Activated CD4-positive, alpha-beta memory T cell treated with anti-CD3 and anti-CD28 coated beads for 36 hours (primary cell): Measurements from ENCODE around the gene SLC4A1AP. TPM values are rescaled to one million over a fixed set of nuclear protein-coding genes. Genes with fewer than 3 reads are reported as not detected.

Source experiments
- CTCF ChIA-PET: fragments of 350-600 bp; sonication (Branson Sonifier 250); formaldehyde crosslinking; loops from one replicate; lab custom pipeline; 2021; ENCODE audit warnings: antibody characterized with exemption, inconsistent platforms; lab: Charles Lee
- POLR2A ChIA-PET: fragments of 350-600 bp; sonication (Branson Sonifier 250); formaldehyde crosslinking; loops from one replicate; lab custom pipeline; 2021; ENCODE audit warnings: antibody characterized with exemption; lab: Charles Lee
- DNase-seq: peaks from one replicate; pipeline ENCODE4 v3.0.0-alpha.2; 2020
- H3K27ac Mint-ChIP-seq: one replicate; pipeline ENCODE4 v1.8.0; 2021; ENCODE audit warnings: mixed read lengths
- H3K27me3 Mint-ChIP-seq: one replicate; pipeline ENCODE4 v1.8.0; 2021; ENCODE audit warnings: mixed read lengths
- H3K36me3 Mint-ChIP-seq: one replicate; pipeline ENCODE4 v1.8.0; 2021; ENCODE audit warnings: mixed read lengths
- H3K4me1 Mint-ChIP-seq: one replicate; pipeline ENCODE4 v1.8.0; 2021; ENCODE audit warnings: low read depth, mixed read lengths
- H3K4me3 Mint-ChIP-seq: one replicate; pipeline ENCODE4 v1.8.0; 2021; ENCODE audit warnings: mild to moderate bottlenecking, mixed read lengths
- H3K9me3 Mint-ChIP-seq: one replicate; pipeline ENCODE4 v1.8.0; 2021; ENCODE audit warnings: mixed read lengths
- intact Hi-C: fragments of 100-400 bp; cut with micrococcal nuclease; formaldehyde crosslinking; loops from one replicate; pipeline ENCODE4 v1.15.1; 2023
- total RNA-seq, 2 experiments: library from RNA; stranded (reverse); gene quantifications; one replicate each; pipeline ENCODE4 v1.2.3, GENCODE V29; 2021

Gene SLC4A1AP
- total RNA-seq, 2 experiments from 2014 or later = 26.5 TPM

GRCh38 chr2:27703638-27704341 lies 40.1 kb downstream of the SLC4A1AP start:
- H3K9me3 Mint-ChIP-seq = no peaks in the 10 kb centered on the region
- H3K4me1 Mint-ChIP-seq = peaks cover 26% of the 10 kb centered on the region
- H3K27me3 Mint-ChIP-seq = no peaks in the 10 kb centered on the region
- peak overlapping the region; percentile 10 for H3K27ac Mint-ChIP-seq
- no peak overlapping the region for H3K4me3 Mint-ChIP-seq
- no peaks in the 10 kb centered on the region for H3K36me3 Mint-ChIP-seq
- intact Hi-C loops = loop anchor here (5.0 to 10.0 kb wide), 5 partner anchors 49 to 749 kb away; partner anchors contain the start of gene FOSL2
- ChIA-PET POLR2A (interaction anchor here (1.2 kb wide), 1 partner anchor 13 kb away, joined by 4 read pairs; no protein-coding TSS in a partner anchor), CTCF (interaction anchor here (0.6 to 5.2 kb wide), 40 partner anchors 10 to 1313 kb away, joined by 3 to 43 read pairs (median 3); no protein-coding TSS in a partner anchor)
- DNase-seq = peak; percentile 92

DNA sequence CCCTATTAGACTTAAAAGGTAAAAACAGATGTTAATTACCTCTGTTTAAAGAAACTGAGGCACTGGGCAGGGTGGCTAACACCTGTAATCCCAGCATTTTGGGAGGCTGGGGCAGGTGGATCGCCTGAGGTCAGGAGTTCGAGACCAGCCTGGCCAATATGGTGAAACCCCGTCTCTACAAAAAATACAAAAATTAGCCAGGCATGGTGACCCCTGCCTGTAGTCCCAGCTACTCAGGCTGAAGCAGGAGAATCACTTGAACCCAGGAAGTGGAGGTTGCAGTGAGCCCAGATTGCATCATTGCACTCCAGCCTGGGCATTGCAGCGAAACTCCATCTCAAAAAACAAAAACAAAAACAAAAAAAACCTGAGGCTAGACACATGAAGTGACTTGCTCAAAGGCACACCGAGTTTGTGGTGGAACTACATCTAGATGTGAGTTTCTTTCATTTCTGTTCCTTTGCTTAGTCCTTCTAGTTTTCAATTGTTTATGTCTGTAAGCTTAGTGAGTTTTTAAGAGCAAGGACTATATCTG lies 40.7 kb downstream of the SLC4A1AP start:
- CTCF ChIA-PET = interaction anchor here (0.6 to 5.2 kb wide), 31 partner anchors 9 to 750 kb away, joined by 3 to 43 read pairs (median 4); no protein-coding TSS in a partner anchor
- Mint-ChIP-seq H3K4me3 (no peak overlapping the region), H3K36me3 (no peaks in the 10 kb centered on the region), H3K9me3 (no peaks in the 10 kb centered on the region), H3K27me3 (no peaks in the 10 kb centered on the region), H3K4me1 (peaks cover 26% of the 10 kb centered on the region), H3K27ac (no peak overlapping the region)
- POLR2A ChIA-PET = interaction anchor here (1.2 kb wide), 1 partner anchor 13 kb away, joined by 4 read pairs; no protein-coding TSS in a partner anchor
- DNase-seq = no peak
- intact Hi-C loops = loop anchor here (5.0 to 10.0 kb wide), 5 partner anchors 48 to 748 kb away; partner anchors contain the start of gene FOSL2

DNA sequence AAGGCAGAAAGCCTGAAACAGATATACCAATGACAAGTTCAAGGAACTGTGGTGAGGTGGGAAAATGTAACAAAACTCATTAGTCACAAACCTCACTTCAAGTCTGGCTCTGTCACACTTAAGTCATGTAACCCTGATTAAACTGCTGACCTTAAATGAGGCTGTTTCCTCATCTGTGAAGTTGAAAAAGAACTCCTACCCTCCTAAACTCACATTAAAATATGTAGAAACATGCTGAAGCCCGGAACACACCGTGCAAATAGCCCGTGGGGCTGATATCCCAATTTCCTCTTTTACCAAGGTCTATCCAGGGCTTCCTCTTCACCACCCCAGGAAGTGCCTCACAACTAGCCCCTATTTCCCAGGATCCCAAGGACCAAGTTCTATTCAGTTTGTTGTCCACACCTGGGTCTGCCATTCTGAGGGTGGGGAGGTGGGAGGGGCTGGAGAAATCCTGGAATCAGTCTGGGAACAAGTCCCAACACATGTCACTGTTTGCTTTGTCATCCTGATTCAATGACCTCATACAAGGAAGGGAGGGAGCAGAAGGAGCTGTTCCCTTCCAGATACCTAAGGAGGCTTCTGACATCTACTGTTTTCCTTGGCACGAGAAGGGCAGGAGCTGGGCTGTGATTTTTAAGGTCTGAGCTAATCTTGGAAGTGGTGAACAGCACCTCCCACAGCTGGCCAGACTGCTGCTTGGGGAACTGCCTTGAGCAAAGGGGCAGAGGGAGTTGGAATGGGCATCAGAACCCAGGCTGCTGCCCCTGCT lies 42.3 kb downstream of the SLC4A1AP start:
- Mint-ChIP-seq H3K4me3 (no peak overlapping the region), H3K36me3 (no peaks in the 10 kb centered on the region), H3K27me3 (no peaks in the 10 kb centered on the region), H3K9me3 (no peaks in the 10 kb centered on the region), H3K4me1 (peaks cover 28% of the 10 kb centered on the region), H3K27ac (peak overlapping the region; percentile 83)
- CTCF ChIA-PET = interaction anchor here (0.6 to 5.2 kb wide), 6 partner anchors 14 to 749 kb away, joined by 3 to 43 read pairs (median 4); no protein-coding TSS in a partner anchor
- no peak for DNase-seq
- intact Hi-C loops = loop anchor here (10.0 kb wide), 3 partner anchors 259 to 689 kb away; partner anchors contain the start of gene FOSL2
- POLR2A ChIA-PET = interaction anchor here (1.8 kb wide), 1 partner anchor 24 kb away, joined by 8 read pairs; no protein-coding TSS in a partner anchor

- Mint-ChIP-seq H3K27ac (no peak overlapping the region), H3K4me3 (no peak overlapping the region), H3K4me1 (peaks cover 40% of the 10 kb centered on the region), H3K9me3 (no peaks in the 10 kb centered on the region), H3K36me3 (no peaks in the 10 kb centered on the region), H3K27me3 (no peaks in the 10 kb centered on the region)
- ChIA-PET CTCF (interaction anchor here (5.2 kb wide), 1 partner anchor 16 kb away, joined by 43 read pairs; no protein-coding TSS in a partner anchor), POLR2A (interaction anchor here (1.8 kb wide), 1 partner anchor 25 kb away, joined by 8 read pairs; no protein-coding TSS in a partner anchor)
- intact Hi-C loops = loop anchor here (10.0 kb wide), 3 partner anchors 257 to 687 kb away; partner anchors contain the start of gene FOSL2
- DNase-seq = no peak
Observed at GRCh38 chr2:27707462-27708256, 44.0 kb downstream of the SLC4A1AP start.

- Mint-ChIP-seq H3K9me3 (no peaks in the 10 kb centered on the region), H3K4me3 (no peak overlapping the region), H3K27me3 (no peaks in the 10 kb centered on the region), H3K4me1 (peaks cover 40% of the 10 kb centered on the region), H3K27ac (no peak overlapping the region), H3K36me3 (no peaks in the 10 kb centered on the region)
- DNase-seq = no peak
- ChIA-PET POLR2A (no interaction called here), CTCF (interaction anchor here (5.2 kb wide), 1 partner anchor 16 kb away, joined by 43 read pairs; no protein-coding TSS in a partner anchor)
- intact Hi-C loops = loop anchor here (10.0 kb wide), 3 partner anchors 257 to 687 kb away; partner anchors contain the start of gene FOSL2
Observed at GRCh38 chr2:27708257-27708654, 44.6 kb downstream of the SLC4A1AP start.

- CTCF ChIA-PET = no interaction called here
- Mint-ChIP-seq H3K27me3 (no peaks in the 10 kb centered on the region), H3K27ac (no peak overlapping the region), H3K9me3 (no peaks in the 10 kb centered on the region), H3K36me3 (no peaks in the 10 kb centered on the region), H3K4me1 (peaks cover 37% of the 10 kb centered on the region), H3K4me3 (no peak overlapping the region)
- intact Hi-C loops = loop anchor here (10.0 kb wide), 3 partner anchors 256 to 686 kb away; partner anchors contain the start of gene FOSL2
- POLR2A ChIA-PET = no interaction called here
- DNase-seq = no peak
Observed at GRCh38 chr2:27708666-27709065, 45.0 kb downstream of the SLC4A1AP start.

DNA sequence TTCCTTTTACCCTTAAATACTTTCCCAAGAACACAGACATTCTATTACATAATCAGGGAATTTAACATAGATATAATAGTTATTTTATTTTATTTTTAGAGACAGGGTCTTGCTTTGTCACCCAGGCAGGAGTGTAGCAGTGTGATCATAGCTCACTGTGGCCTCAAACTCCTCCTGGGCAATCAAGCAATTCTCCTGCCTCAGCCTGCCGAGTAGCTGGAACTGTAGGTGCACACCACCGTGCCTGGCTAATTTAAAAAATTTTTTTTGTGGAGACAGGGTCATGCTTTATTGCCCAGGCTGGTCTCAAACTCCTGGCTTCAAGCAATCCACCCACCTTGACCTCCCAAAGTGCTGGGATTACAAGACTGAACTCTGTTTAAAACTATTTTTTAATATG lies 45.6 kb downstream of the SLC4A1AP start:
- POLR2A ChIA-PET = no interaction called here
- H3K36me3 Mint-ChIP-seq = no peaks in the 10 kb centered on the region
- H3K4me1 Mint-ChIP-seq = peaks cover 33% of the 10 kb centered on the region
- CTCF ChIA-PET = no interaction called here
- H3K27ac Mint-ChIP-seq = no peak overlapping the region
- no peak for DNase-seq
- no peaks in the 10 kb centered on the region for H3K9me3 Mint-ChIP-seq
- no peaks in the 10 kb centered on the region for H3K27me3 Mint-ChIP-seq
- intact Hi-C loops = loop anchor here (10.0 kb wide), 3 partner anchors 255 to 685 kb away; partner anchors contain the start of gene FOSL2
- no peak overlapping the region for H3K4me3 Mint-ChIP-seq

GRCh38 chr2:27709960-27710575 lies 46.4 kb downstream of the SLC4A1AP start:
- intact Hi-C loops = loop anchor here (10.0 kb wide), 3 partner anchors 255 to 685 kb away; partner anchors contain the start of gene FOSL2
- Mint-ChIP-seq H3K27me3 (no peaks in the 10 kb centered on the region), H3K9me3 (no peaks in the 10 kb centered on the region), H3K27ac (no peak overlapping the region), H3K36me3 (no peaks in the 10 kb centered on the region), H3K4me3 (no peak overlapping the region), H3K4me1 (peaks cover 34% of the 10 kb centered on the region)
- ChIA-PET CTCF (interaction anchor here (0.9 to 1.0 kb wide), 2 partner anchors 11 to 27 kb away, joined by 3 to 5 read pairs; no protein-coding TSS in a partner anchor), POLR2A (no interaction called here)
- DNase-seq = no peak

- no peak for DNase-seq
- Mint-ChIP-seq H3K27ac (no peak overlapping the region), H3K27me3 (no peaks in the 10 kb centered on the region), H3K4me1 (peaks cover 28% of the 10 kb centered on the region), H3K4me3 (no peak overlapping the region), H3K36me3 (no peaks in the 10 kb centered on the region), H3K9me3 (no peaks in the 10 kb centered on the region)
- POLR2A ChIA-PET = no interaction called here
- intact Hi-C loops = no loop called here
- CTCF ChIA-PET = interaction anchor here (0.9 to 1.0 kb wide), 2 partner anchors 12 to 27 kb away, joined by 3 to 5 read pairs; no protein-coding TSS in a partner anchor
Observed at GRCh38 chr2:27710640-27711430, 47.1 kb downstream of the SLC4A1AP start.

DNA sequence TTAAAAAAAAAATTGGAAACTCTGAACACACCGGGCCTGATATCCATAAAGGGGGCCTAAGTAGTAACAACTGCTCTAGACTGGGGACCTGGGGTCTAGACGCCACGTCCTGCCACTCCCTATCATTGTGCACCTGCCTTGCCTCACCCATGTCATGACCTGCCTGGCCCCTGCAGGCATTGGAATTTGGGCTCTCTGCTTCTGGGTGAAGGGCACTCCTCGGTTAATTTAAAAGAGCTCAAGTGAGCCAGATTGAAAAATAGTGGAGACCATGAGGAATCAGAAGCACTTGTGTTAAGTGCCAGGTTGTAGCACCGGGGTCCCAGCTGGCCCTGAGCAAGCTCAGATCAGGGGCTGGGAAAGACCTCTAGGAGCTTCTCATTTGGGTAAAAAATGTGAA lies 48.1 kb downstream of the SLC4A1AP start:
- intact Hi-C loops = no loop called here
- ChIA-PET POLR2A (interaction anchor here (0.6 kb wide), 1 partner anchor 186 kb away, joined by 3 read pairs; no protein-coding TSS in a partner anchor), CTCF (interaction anchor here (0.6 to 3.3 kb wide), 5 partner anchors 8 to 741 kb away, joined by 3 to 16 read pairs (median 6); no protein-coding TSS in a partner anchor)
- peaks cover 3% of the 10 kb centered on the region for H3K27me3 Mint-ChIP-seq
- no peak overlapping the region for H3K27ac Mint-ChIP-seq
- H3K4me1 Mint-ChIP-seq = peaks cover 26% of the 10 kb centered on the region
- H3K36me3 Mint-ChIP-seq = no peaks in the 10 kb centered on the region
- no peak for DNase-seq
- no peaks in the 10 kb centered on the region for H3K9me3 Mint-ChIP-seq
- H3K4me3 Mint-ChIP-seq = no peak overlapping the region
